CD14-positive monocyte (primary cell): ENCODE data around the gene GABRQ. TPM values are rescaled to one million over a fixed set of nuclear protein-coding genes. Genes with fewer than 3 reads are reported as not detected.

ENCODE experiments used
- DNase-seq, 3 donors: peaks; one replicate each; pipeline ENCODE4 v3.0.0-alpha.2; 2011 to 2022
- H2AFZ ChIP-seq: 2 replicates; pipeline ENCODE4 v1.6.0; 2012; ENCODE audit warnings: mild to moderate bottlenecking, low read depth, low read length, inconsistent platforms; ENCODE audit not compliant: insufficient read depth, poor library complexity, severe bottlenecking
- H3K27ac ChIP-seq, 2 donors: 1 replicate in 1 of 2; 2 replicates in 1 of 2; pipeline ENCODE4 v1.5.1; 2012 to 2013; ENCODE audit warnings: low read length in 2 of 2, control low read depth in 1 of 2, inconsistent platforms in 1 of 2, low read depth in 1 of 2, mild to moderate bottlenecking in 1 of 2
- H3K27me3 ChIP-seq, 2 donors: one replicate each; pipeline versions ENCODE4 v1.6.0 to v1.6.1; 2011 to 2013; ENCODE audit warnings: low read length in 2 of 2; ENCODE audit not compliant: control insufficient read depth in 2 of 2, insufficient read depth in 2 of 2
- H3K36me3 ChIP-seq, 2 donors: replicated peaks in 1 of 2; 1 replicate in 1 of 2; 2 replicates in 1 of 2; pipeline versions ENCODE4 v1.5.1 to v1.6.1; 2012 to 2013; ENCODE audit warnings: low read length in 2 of 2, control low read depth in 1 of 2, inconsistent platforms in 1 of 2, mild to moderate bottlenecking in 1 of 2; ENCODE audit not compliant: insufficient read depth in 2 of 2, control insufficient read depth in 1 of 2
- H3K4me1 ChIP-seq, 2 donors: 1 replicate in 1 of 2; 2 replicates in 1 of 2; pipeline versions ENCODE4 v1.5.1 to v1.6.1; 2012 to 2013; ENCODE audit warnings: low read length in 2 of 2, control low read depth in 1 of 2, inconsistent platforms in 1 of 2, mild to moderate bottlenecking in 1 of 2, moderate library complexity in 1 of 2; ENCODE audit not compliant: insufficient read depth in 2 of 2, control insufficient read depth in 1 of 2
- H3K4me2 ChIP-seq: replicated peaks from 2 replicates; pipeline ENCODE3; 2012; ENCODE audit warnings: low read length, moderate library complexity, mild to moderate bottlenecking; ENCODE audit not compliant: poor library complexity, severe bottlenecking; ENCODE audit errors: extremely low read depth
- H3K4me3 ChIP-seq, 3 experiments: fragments of 200-600 bp in 1 of 3; sonication (generic) in 1 of 3; replicated peaks in 1 of 3; 1 replicate in 2 of 3; 2 replicates in 1 of 3; pipeline ENCODE4 v1.5.1; 2011 to 2013; ENCODE audit warnings: low read length in 3 of 3, mild to moderate bottlenecking in 3 of 3, control low read depth in 2 of 3, low read depth in 2 of 3, inconsistent platforms in 1 of 3, moderate library complexity in 1 of 3
- H3K79me2 ChIP-seq: 2 replicates; pipeline ENCODE4 v1.6.0; 2012; ENCODE audit warnings: mild to moderate bottlenecking, control low read depth, inconsistent platforms, low read length, moderate library complexity; ENCODE audit not compliant: insufficient read depth
- H3K9ac ChIP-seq: 2 replicates; pipeline ENCODE4 v1.6.0; 2017; ENCODE audit warnings: low read length, mild to moderate bottlenecking; ENCODE audit not compliant: insufficient read depth, poor library complexity, severe bottlenecking
- H3K9me3 ChIP-seq, 2 donors: replicated peaks in 1 of 2; 1 replicate in 1 of 2; 2 replicates in 1 of 2; pipeline versions ENCODE4 v1.5.1 to v1.6.1; 2012 to 2013; ENCODE audit warnings: low read length in 2 of 2, control low read depth in 1 of 2; ENCODE audit not compliant: control insufficient read depth in 1 of 2, insufficient read depth in 1 of 2
- H4K20me1 ChIP-seq: 2 replicates; pipeline ENCODE4 v1.6.0; 2012; ENCODE audit warnings: mild to moderate bottlenecking, low read length, control low read depth, moderate library complexity; ENCODE audit not compliant: insufficient read depth
- H3K27ac Mint-ChIP-seq, 7 donors: one replicate each; pipeline ENCODE4 v1.8.0; 2020; ENCODE audit warnings: mild to moderate bottlenecking in 7 of 7, mixed read lengths in 7 of 7, moderate library complexity in 6 of 7, inconsistent platforms in 2 of 7
- H3K27me3 Mint-ChIP-seq, 3 donors: one replicate each; pipeline ENCODE4 v1.8.0; 2021 to 2022; ENCODE audit warnings: low read depth in 3 of 3, mild to moderate bottlenecking in 3 of 3, mixed read lengths in 3 of 3, moderate library complexity in 3 of 3, inconsistent platforms in 1 of 3
- H3K36me3 Mint-ChIP-seq, 2 donors: one replicate each; pipeline ENCODE4 v1.8.0; 2020; ENCODE audit warnings: mixed read lengths in 2 of 2, inconsistent platforms in 1 of 2, mild to moderate bottlenecking in 1 of 2
- H3K4me1 Mint-ChIP-seq: one replicate; pipeline ENCODE4 v1.8.0; 2020; ENCODE audit warnings: mild to moderate bottlenecking, mixed read lengths
- H3K4me3 Mint-ChIP-seq, 2 donors: one replicate each; pipeline ENCODE4 v1.8.0; 2020; ENCODE audit warnings: mild to moderate bottlenecking in 2 of 2, mixed read lengths in 2 of 2, moderate library complexity in 1 of 2
- H3K9me3 Mint-ChIP-seq, 7 donors: one replicate each; pipeline ENCODE4 v1.8.0; 2020 to 2022; ENCODE audit warnings: mixed read lengths in 7 of 7, mild to moderate bottlenecking in 6 of 7, moderate library complexity in 6 of 7, inconsistent platforms in 2 of 7
- WGBS: methylation state at CpG from one replicate; pipeline ENCODE4 v1.1.5; 2013; ENCODE audit warnings: missing lambda C conversion rate; ENCODE audit not compliant: insufficient coverage; 5-methylcytosine and 5-hydroxymethylcytosine counted together
- intact Hi-C, 2 donors: fragments of 100-400 bp; cut with micrococcal nuclease; formaldehyde crosslinking; loops; one replicate each; pipeline versions ENCODE4 v1.15.0 to v1.15.1; 2023
- polyA plus RNA-seq, 3 donors: library from polyadenylated mRNA; depleted of rRNA in 1 of 3; unstranded in 2 of 3; stranded (reverse) in 1 of 3; fragments of 300-500 nt in 2 of 3; fragments of >200 nt in 1 of 3; fragmentation: Illumina TruSeq in 2 of 3; gene quantifications; 1 replicate in 2 of 3; 2 replicates in 1 of 3; pipeline ENCODE4 v1.2.3, GENCODE V29; 2012 to 2021
- TF ChIP-seq, protein P1 (sequence below): fragments of 200-600 bp; IDR thresholded peaks from one replicate; pipeline ENCODE4 v1.8.0; 2022; ENCODE audit warnings: antibody characterized with exemption, mild to moderate bottlenecking

The GABRQ gene
- polyA plus RNA-seq, 3 donors, result not detected

DNA sequence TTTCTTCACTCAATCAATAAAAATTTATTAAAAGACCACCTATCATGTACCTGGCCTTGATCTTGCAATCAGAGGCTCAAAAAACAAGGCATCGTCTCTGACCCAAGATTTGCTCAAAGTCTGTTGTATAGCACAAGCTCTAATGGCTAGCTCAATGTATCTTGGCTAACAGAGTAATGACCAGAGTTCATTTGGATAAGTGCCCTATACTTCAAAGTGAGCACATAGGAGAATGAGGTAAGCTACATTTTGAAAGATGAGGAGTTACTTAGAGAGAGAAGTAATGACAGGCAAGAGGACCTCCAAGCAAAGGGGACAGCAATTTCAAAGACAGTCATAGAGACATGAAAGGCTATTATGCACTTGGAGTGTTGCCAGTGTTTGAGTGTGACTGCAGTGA is 22.9 kb upstream of the GABRQ start:
- Mint-ChIP-seq H3K27ac (no peak overlapping the region), H3K27me3 (peaks cover 0 to 6% (median 2%) of the 10 kb centered on the region in 3 donors), H3K9me3 (peaks cover 0 to 5% (median 0%) of the 10 kb centered on the region in 7 donors), H3K4me1 (no peaks in the 10 kb centered on the region), H3K36me3 (no peaks in the 10 kb centered on the region), H3K4me3 (no peak overlapping the region)
- WGBS, result no CpG with 5 or more reads among the region's 1 CpG
- no peak overlapping the region for H3K4me2 ChIP-seq
- intact Hi-C loops, result no loop called here
- H2AFZ ChIP-seq, result no peak overlapping the region
- TF ChIP-seq, protein P1, sequence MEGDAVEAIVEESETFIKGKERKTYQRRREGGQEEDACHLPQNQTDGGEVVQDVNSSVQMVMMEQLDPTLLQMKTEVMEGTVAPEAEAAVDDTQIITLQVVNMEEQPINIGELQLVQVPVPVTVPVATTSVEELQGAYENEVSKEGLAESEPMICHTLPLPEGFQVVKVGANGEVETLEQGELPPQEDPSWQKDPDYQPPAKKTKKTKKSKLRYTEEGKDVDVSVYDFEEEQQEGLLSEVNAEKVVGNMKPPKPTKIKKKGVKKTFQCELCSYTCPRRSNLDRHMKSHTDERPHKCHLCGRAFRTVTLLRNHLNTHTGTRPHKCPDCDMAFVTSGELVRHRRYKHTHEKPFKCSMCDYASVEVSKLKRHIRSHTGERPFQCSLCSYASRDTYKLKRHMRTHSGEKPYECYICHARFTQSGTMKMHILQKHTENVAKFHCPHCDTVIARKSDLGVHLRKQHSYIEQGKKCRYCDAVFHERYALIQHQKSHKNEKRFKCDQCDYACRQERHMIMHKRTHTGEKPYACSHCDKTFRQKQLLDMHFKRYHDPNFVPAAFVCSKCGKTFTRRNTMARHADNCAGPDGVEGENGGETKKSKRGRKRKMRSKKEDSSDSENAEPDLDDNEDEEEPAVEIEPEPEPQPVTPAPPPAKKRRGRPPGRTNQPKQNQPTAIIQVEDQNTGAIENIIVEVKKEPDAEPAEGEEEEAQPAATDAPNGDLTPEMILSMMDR, result no peak
- no peak overlapping the region for H3K27ac ChIP-seq
- no peaks in the 10 kb centered on the region for H3K36me3 ChIP-seq
- H3K27me3 ChIP-seq, result no peaks in the 10 kb centered on the region
- no peak for DNase-seq
- no peaks in the 10 kb centered on the region for H3K4me1 ChIP-seq
- H3K4me3 ChIP-seq, result no peak overlapping the region
- H3K9me3 ChIP-seq, result no peaks in the 10 kb centered on the region
- H3K9ac ChIP-seq, result no peak overlapping the region
- H3K79me2 ChIP-seq, result no peaks in the 10 kb centered on the region
- H4K20me1 ChIP-seq, result no peaks in the 10 kb centered on the region

DNA sequence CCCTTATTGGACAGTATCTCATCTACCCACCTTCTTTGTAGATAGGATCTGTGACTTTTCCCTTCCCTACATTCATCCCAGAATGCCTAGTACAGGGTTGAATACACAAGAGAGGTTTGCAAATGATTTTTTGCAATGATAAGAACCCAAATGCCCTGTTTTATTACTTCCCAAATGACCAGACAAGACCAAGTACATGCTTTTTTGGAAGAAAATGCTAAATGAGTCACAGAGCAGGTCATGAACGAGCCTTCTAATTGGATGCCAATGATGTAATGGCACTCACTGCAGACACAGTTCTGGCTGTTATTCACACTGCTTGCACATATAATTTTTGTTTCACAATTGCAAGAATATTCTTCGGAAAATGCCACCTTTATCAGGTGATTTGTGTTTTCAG is 17.8 kb upstream of the GABRQ start:
- Histone ChIP-seq H3K79me2 (no peaks in the 10 kb centered on the region), H3K9ac (no peak overlapping the region), H3K27ac (no peak overlapping the region), H2AFZ (no peak overlapping the region), H3K4me1 (no peaks in the 10 kb centered on the region), H3K4me2 (no peak overlapping the region), H3K36me3 (no peaks in the 10 kb centered on the region), H3K4me3 (no peak overlapping the region), H3K9me3 (no peaks in the 10 kb centered on the region), H3K27me3 (no peaks in the 10 kb centered on the region), H4K20me1 (no peaks in the 10 kb centered on the region)
- WGBS, result no CpG with 5 or more reads among the region's 2 CpGs
- H3K27me3 Mint-ChIP-seq, result peaks cover 0 to 8% (median 2%) of the 10 kb centered on the region in 3 donors
- no peaks in the 10 kb centered on the region for H3K36me3 Mint-ChIP-seq
- no peaks in the 10 kb centered on the region for H3K9me3 Mint-ChIP-seq
- H3K4me1 Mint-ChIP-seq, result no peaks in the 10 kb centered on the region
- H3K27ac Mint-ChIP-seq, result no peak overlapping the region
- intact Hi-C loops, result no loop called here
- TF ChIP-seq, protein P1, result no peak
- no peak for DNase-seq
- no peak overlapping the region for H3K4me3 Mint-ChIP-seq
